Glomerular visceral epithelial cell (primary cell): ENCODE results near the gene GRIA2.
A peak's percentile ranks its signal among the peaks of the same experiment; 100 is the strongest.
"Not testable (repeated sequence)": the region's sequence is repeated elsewhere in the genome, so short reads cannot be mapped to it uniquely, and the experiment has no call there.

Experiments used
- DNase-seq: peaks from one replicate; pipeline ENCODE4 v3.0.0-alpha.2; 2016; ENCODE audit errors: extremely low spot score

Gene GRIA2

DNA sequence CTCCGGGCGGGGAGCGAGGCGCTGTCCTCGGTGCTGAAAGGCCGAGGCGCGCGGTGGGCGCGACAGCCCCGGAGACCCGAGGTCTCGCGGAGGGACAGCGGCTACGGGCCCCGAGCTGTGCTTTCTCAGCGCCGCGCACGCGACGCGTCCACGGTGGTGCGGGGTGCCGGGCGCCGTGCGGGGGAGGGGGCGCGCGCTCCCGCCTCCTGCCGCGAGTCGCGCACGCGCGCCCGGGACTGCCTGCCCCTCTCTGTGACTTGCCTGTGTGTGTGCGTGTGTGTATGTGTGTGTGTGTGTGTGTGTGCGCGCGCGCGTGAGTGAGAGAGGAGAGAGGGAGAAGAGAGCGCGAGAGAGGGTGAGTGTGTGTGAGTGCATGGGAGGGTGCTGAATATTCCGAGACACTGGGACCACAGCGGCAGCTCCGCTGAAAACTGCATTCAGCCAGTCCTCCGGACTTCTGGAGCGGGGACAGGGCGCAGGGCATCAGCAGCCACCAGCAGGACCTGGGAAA, at the start of gene GRIA2:
GRIA2 (plus strand) TSS at position 358 of the 511 bp plus-strand sequence. CDS start 315 bp downstream, outside the sequence.
- peak; percentile 78 for DNase-seq

DNA sequence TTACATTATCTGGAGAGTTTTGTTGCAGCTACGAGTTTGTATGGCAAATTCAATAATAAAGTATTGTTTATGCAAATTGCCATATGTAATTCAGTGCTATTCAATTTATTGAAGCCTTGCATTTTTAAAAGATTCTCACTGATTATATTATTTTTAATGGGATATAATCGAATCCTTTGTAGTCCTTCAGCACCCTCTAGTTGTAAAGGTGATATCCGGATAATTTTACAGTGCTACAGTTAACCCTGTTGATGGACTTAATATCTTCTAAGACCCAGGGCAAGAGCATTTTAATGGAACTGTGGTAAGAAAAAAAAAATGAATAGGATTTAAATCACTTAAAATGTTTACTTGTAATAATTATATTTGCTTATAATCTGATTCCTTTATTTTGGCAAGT, 48.5 kb upstream of the GRIA2 start:
- DNase-seq, result peak; percentile 4

DNA sequence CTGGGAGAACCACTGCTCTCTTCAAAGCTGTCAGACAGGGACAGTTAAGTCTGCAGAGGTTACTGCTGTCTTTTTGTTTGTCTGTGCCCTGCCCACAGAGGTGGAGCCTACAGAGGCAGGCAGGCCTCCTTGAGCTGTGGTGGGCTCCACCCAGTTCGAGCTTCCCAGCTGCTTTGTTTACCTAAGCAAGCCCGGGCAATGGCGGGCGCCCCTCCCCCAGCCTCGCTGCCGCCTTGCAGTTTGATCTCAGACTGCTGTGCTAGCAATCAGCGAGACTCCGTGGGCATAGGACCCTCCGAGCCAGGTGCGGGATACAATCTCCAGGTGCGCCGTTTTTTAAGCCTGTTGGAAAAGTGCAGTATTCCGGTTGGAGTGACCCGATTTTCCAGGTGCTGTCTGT, 40.3 kb upstream of the GRIA2 start:
- DNase-seq, result not testable (repeated sequence)

DNA sequence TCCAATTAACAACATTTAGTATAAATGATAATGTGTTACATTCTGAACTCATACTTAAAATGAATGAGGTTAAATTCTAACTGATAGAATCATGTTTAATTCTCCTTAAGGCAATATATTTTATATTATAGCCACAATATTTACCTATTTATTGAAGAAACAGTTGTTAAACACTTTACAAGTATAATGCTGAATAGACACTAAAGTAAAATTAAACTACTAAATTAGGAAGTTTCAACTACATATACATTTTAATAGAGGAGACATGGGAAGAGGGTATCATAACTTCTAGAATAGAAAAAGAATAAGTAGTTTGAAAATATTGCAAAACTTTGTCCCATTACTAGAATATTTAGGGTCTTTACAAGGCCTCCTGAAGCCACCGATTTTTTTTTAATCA, 36.2 kb upstream of the GRIA2 start:
- no peak for DNase-seq

DNA sequence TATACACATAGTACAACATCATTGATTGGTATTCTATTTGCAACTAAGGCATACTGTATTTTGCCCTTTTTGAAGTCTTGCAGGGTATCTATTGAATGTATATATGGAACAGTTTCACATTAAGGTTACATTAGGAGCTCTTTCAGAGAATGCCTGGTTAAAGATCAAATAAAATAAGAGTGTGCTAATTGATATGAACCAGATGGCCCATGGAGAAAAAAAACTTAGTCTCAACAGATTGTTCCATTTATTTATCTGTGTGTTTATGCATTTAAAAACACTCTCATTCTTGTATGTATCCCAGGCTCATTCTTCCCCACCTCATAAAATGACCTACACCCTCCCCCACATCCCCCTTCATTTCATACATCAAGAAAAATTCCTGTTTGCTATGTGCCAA, 35.2 kb upstream of the GRIA2 start:
- DNase-seq, result no peak

DNA sequence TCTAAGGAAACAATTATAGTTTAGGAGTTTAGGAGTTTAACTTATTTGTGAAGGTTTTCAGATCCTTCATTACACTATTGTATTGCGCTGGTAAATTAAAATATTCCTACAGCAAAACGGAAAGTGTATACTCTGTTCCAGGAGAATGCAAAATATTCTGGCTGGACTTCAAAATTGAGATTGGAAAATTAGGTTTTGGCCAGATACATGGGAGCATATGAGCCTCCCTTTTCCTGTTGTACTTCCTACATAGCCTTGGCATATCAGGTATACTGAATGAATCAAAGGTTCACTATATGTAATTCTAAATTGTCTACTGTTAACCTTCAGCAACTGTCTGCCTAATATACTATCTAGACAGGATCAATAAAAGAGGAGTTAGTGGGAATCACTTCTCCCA, 25.2 kb upstream of the GRIA2 start:
- DNase-seq, result no peak

DNA sequence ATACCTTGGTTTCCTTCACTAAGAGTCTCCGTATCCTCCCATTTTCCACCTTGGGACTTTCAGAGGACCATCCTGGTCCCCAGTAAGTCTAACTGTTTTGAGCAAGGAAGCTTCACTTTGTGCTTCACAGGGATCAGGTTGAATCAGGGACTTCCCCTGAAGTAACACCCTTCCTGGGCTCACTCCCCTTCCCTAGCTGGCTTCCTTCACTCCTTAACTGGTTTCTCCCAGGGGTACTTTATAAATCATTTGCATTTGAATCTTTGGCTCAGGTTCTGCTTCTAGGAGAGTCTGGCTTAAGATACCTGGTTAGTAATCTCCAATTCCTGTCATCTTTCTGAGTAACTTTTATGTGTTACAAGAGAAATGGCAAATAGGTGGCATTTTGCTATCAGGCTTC, 24.5 kb upstream of the GRIA2 start:
- no peak for DNase-seq

DNA sequence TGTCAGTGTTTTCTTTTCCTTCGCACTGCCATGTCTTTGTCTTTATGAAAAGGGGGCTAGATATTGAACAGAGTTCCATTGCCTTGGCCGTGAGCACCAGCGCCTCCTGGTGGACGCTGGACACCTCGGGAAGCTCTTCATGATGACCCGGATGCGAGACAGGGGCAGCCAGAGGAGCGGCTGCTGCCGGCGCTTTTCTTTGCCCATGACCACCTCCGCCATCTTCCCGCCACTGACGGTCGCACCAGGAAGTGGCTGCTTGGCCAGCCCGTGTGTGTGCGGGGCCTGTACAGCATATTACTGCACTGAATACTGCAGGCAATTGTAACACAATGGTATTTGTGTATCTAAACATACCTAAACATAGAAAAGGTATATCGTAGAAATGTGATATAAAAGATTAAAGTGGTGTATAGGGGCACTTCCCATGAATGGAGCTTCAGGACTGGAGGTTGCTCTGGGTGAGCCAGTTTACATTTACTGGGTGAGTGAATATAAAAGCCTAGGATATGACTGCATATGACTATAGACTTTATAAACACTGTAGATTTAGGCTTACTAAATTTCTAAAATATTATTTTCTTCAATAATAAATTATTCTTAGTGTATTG, 15.8 kb upstream of the GRIA2 start:
- DNase-seq, result no peak

DNA sequence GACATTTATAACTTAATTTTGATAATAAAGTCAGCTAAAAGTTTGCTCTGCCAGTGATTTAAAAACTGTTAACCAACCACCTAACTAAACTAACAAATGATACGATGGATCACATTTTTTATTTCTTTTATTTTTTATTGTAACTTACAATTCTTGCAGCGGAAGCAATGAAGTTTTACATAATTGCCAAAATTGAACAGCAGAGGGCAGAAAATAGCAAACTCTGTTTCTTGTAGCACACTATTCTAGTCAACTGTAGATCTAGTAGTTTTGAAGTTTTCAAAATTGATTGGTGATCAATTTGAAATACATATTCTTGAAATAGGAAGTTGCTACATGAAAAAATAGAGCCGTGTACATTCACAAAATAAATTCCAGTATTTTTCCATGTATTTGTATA, 2.8 kb upstream of the GRIA2 start:
- DNase-seq, result peak; percentile 16

DNA sequence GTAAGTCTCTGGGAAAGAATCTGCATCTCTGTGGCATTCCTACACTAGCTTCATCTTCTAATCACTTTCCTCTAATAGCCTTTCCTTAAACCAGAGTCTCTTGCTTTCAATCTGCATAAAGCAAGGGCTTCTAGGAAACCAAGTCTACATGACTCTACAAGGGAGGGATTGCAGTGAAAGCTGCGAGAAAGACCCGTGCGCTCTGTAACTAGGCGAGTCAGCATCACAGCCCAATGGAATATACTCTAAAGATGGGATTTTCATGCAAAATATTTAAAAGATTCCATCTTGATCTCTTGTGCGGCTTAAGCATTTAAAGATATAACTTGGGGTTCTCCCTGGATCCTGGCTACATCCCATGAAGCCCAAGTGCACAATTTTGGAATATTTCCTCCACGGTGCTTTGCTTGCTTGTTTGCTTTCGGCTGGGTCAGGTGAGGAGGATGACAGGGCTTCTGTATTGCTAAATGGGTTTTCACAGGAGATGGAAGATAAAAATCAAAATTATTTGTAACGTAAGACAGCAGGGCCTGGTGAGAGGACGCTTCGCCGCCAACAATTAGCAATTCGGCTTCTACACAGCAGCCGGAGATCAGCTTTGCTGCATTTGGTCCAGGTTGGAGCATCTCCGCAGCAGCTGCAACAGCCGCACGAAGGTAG, 687 bp upstream of the GRIA2 start:
- no peak for DNase-seq

DNA sequence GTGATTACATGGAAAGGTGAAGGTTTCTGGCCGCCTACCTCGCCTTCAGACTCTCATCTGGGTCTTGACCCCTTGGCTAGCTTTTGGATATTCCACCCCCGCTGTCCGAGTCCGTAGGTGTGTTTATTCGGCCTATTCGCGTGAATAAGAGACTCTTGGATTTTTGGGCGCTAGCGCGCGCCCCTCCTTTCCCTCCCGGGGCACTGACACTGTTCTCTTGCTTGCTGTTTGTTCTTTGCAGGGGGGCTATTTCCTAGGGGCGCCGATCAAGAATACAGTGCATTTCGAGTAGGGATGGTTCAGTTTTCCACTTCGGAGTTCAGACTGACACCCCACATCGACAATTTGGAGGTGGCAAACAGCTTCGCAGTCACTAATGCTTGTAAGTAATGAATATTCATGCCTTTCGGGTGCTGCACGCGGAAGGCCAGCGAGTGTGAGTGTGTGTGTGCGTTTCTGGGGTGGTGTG, 932 bp downstream of the GRIA2 start:
- no peak for DNase-seq

DNA sequence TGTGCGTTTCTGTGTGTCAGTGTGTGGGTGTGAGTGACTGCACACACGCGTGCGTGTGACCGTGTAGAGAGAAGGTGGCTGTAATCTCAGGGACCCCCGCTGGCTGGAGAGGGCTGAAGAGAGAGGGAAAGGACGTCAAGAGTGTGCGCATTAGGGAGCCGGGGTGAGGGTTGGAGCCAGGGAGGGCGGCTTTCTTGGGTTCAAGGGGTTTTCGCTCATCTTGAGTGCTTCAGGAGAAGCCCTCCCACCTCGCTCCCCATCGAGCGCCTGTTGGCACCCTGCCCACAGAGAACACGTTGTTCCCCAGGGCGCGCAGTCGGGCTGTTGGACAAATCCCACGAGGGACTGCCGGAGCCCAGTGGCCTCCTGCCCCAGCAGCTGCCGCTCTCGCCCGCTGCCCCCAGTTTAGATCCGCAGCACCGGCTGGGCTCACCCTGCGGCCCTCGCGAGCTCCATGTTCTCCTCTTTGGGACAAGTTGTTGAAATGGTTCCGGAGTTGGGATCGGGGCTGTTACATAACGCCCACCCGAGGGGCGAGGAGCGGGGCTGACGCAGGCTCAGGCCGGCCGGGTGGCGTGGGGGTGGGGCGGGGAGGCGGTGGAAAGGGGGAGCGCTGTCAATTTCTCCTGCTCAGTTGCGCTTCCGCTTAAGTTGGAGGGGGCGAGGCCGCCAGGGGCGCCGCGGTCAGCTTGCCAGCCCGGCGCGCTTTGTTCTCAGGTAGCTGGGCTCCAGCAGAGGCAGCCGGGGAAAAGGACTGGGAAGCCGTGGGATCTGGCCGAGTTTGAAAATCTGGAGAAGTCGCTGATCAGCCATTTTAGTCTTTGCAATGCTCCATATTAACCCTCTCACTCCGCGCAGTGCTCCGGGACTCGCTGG, 1.6 kb downstream of the GRIA2 start:
- peak; percentile 59 for DNase-seq

DNA sequence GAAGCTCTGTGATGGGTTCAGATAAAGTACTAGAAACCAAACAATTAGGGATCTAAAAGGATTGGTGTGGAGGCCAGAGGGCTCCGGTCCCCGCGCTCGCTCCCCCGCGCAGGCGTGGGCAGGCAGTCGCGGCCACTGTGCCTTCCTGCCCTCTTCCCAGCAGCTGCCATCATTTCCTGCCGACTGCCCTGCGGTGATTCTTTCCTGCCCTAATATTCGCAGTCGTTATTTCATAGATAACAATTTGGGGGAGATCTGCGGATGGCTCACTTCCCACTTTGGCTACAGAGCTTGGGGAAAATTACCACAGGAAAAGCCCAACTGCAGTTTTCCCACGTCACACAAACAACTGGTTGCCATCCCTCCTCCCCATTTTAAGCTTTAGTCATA, 2.2 kb downstream of the GRIA2 start:
- DNase-seq, result no peak

DNA sequence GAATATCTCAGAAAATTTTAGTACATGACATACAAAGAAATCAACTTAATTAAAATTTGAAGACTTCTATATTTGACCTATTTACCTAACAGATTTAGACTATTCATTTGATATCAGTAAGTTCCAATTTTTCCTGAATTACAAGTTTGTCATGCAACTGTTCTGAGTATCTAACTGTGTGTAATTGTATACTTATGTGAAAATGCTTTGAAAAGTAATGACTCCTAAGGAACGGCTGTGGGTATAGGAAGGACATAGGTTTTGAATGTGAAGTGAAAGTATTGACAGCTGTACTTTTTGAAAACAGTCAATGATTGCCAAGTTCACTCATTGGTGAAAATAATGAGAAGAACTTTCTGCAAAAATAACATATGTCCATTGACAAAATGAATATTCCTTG, 2.9 kb downstream of the GRIA2 start:
- DNase-seq, result no peak

DNA sequence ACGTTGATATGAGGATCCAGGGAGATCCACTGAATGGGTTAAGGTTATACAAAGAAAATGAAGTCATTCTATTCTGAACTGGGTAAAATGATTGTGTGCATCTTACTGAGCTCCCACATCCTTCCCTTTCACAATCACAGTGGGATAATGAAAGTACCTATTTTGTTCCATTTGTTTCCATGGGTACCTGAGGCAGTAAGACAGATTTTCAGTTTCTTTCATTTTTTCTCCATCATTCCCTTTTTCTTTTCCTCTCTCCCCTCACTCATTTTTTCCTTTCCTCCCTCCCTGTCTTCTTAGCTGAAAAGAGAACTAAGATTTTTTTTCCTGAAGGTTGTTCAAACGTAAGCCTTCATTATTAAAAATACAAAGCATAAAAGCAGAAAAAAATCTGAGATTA, 4.6 kb downstream of the GRIA2 start:
- no peak for DNase-seq

DNA sequence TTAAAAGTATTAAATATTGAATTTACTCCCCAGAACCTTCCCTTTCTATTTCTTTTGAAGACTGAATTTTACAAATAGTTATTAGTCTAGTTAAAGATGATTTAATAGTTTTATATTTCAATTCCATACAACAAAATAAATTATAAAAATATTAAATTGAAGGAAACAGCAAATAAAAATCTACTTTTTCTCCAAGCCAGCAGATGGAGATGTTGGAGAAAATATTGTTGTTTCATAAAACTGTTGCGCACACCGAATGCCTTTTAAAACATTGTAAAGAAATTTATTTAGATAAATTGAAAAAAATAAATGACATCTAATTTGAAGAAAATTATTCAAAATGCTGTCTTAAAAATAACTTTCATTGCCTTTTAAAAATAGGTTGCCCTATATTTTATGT, 5.5 kb downstream of the GRIA2 start:
- no peak for DNase-seq

DNA sequence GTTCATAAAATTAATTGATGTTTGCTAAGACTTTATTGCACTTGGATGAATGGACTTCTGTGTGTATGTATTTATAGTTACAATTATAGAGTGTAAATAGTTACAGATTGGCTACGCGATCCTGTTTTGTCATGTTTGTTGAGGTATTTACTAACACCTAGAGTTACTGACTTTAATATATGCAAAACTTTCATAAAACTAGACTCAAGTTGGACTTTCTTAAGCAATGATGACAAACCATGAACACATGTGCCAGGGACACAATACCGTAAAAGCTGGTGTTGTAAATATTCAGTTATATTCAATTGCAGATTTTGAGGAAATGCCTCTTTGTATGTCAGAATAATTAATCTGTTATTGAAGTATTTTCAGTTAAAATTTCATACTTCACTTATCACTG, 6.1 kb downstream of the GRIA2 start:
- no peak for DNase-seq

DNA sequence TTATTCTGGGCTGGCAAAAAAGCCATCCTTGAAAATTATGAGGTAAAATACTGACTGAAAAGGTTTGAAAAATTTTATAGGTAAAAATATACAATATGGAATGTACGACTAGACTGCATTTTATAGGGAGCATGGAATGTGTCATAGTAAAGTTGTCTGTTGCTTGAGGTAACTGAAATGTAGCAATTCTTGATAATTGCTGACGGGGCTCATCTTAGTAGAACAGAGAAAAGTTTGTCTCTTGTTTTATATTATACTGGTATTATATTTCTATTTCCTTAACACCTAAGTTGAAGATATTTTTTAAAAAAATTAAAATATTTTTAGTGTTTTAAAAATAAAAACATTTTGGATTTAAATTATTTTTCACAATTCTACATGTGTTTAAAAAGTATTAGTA, 11.0 kb downstream of the GRIA2 start:
- no peak for DNase-seq

DNA sequence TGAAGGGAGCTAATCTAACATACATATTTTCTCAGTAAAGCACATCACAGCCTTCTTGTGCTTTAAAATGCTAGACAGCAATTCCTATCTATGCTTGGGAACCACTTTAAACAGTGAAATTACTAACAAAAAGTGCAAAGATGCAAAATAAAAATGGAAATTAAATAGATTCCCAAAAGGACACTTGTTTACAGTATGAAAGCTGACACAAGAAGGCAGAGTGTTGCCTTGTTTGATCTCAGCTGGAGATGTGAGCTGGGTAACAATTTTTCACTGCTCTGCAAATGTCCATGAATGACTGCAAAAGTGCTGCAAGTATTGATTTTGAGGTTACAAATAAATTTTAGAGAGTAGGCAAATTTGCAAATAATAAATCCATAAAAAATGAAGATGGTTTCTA, 22.3 kb downstream of the GRIA2 start:
- DNase-seq, result no peak

DNA sequence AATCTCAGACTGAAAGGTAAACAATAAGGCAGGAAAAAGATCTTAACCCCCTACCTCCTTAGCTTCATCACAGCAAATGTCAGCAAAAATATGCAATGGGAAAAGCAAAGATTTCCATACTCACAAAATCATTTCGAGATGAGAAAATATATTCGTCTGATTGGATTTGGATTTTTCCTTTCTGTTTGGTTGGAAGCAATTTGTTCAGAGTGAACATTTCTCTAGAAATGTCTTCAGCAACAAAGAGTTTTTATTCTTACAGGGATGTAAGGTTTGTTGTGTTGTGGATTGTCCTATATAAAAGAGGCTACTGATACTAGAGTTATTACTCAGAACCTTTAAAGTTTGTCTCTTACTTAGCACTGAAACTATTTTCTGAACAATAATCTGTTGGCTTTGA, 23.8 kb downstream of the GRIA2 start:
- DNase-seq, result no peak

DNA sequence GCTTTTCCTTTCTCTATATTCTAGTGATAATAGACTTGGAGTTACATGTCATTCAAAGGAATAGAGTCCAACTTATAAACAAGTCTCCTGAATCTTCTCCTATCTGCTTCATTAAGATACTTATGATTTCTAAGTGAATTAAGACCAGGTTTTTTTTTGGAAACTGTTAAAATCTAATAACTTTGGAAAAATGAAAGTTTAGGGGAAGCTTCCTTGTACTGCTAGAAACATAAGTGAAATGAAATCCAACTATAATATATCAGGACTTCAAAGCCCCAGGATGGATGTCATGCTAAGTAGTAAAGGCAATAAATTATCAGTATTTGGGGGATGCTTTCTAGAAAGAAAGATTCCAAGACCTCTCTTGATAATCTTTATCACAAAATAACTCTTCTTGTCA, 24.8 kb downstream of the GRIA2 start:
- no peak for DNase-seq

DNA sequence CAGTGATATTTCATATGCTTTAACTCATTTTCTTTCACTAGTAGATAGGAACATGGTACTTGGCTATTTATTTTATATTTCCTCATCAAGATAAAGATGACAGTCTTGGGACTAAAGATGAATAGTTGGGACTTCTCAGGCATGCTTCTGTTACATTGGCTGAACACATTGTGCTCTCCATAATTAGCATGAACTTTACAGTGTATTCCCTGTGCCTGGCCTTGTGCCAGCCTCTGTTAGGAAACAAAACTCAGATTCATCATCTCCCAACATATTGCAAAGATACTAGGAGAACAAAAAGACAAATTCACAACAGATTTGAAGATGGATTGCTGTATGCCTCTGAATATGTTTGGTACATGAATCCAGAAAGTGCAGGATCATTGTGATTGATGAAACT, 26.4 kb downstream of the GRIA2 start:
- no peak for DNase-seq

DNA sequence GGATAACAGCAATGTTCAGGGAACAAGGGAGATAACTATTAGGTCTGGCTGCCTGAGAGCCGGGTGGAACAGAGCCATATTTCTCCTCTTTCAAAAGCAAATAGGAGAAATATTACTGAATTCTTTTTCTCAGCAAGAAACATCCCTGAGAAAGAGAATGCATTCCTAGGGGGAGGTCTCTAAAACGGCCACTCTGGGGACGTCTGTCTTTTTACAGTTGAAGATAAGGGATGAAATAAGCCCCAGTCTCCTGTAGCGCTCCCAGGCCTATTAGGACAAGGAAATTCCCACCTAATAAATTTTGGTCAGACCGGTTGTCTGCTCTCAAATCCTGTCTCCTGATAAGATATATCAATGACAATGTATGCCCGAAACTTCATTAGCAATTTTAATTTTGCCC, 37.6 kb downstream of the GRIA2 start:
- not testable (repeated sequence) for DNase-seq
